Endothelial cell of umbilical vein (primary cell): Measurements from ENCODE around the gene TNIK.

ENCODE experiments used
- CTCF ChIP-seq, 2 donors: IDR thresholded peaks; 1 replicate in 1 of 2; 2 replicates in 1 of 2; pipeline ENCODE4 v1.5.1; 2011; ENCODE audit warnings: low read length in 2 of 2, mild to moderate bottlenecking in 2 of 2, moderate library complexity in 2 of 2, control low read depth in 1 of 2, inconsistent platforms in 1 of 2, low read depth in 1 of 2; ENCODE audit not compliant: insufficient read depth in 1 of 2; ENCODE audit errors: extremely low read depth in 1 of 2
- GATA2 ChIP-seq: IDR thresholded peaks from 2 replicates; pipeline ENCODE4 v1.7.0; 2011; ENCODE audit warnings: low read depth, mild to moderate bottlenecking, moderate library complexity, mixed read lengths, low read length; ENCODE audit not compliant: insufficient read length, insufficient read depth
- MYC ChIP-seq: IDR thresholded peaks from one replicate; pipeline ENCODE4 v1.6.1; 2011; ENCODE audit warnings: mild to moderate bottlenecking, low read depth, low read length
- POLR2A ChIP-seq: IDR thresholded peaks from 2 replicates; pipeline ENCODE4 v1.6.1; 2012; ENCODE audit warnings: low read depth, mild to moderate bottlenecking, control low read depth, low read length
- POLR2AphosphoS5 ChIP-seq: IDR thresholded peaks from 2 replicates; pipeline ENCODE4 v1.6.1; 2012; ENCODE audit warnings: low read depth, mild to moderate bottlenecking, control low read depth, low read length, moderate library complexity; ENCODE audit not compliant: insufficient read depth

DNA sequence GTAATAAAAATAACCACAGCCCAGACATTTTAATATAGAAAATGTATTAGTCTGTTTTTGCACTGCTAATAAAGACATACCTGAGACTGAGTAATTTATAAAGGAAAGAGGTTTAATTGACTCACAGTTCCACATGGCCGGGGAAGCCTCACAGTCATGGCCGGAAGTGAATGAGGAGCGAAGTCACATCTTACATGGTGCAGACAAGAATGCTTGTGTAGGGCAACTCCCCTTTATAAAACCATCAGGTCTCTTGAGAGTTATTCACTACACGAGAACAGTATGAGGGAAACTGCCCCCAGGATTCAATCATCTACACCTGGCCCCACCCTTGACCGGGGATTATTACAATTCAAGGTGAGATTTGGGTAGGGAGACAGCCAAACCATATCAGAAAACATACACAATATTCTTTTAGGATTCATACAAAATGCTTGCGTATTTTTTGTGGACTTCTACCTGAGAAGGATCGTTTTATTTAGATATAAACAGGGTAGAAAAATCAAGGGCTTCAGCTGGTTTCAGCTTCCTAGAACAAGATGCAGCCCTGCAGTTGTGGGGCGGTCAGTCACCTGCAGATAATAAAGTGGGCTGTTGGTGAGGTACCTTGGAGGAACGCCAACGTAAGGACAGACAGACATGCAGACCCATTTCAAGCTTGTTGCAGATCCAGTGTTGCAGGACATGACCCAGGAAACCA is 101.9 kb downstream of the TNIK start:
- TF ChIP-seq CTCF (IDR thresholded peaks at IDR 0.05; ENCODE audit: extremely low read depth in 1 of 2, insufficient read depth in 1 of 2, low read depth in 1 of 2, low read length in 2 of 2) (no peak), GATA2 (no peak), POLR2A (no peak), MYC (no peak), POLR2AphosphoS5 (no peak)
